HG02798 (cell line): ENCODE measurements around the gene PDE4B.
"Not testable (repeated sequence)": the region's sequence is repeated elsewhere in the genome, so short reads cannot be mapped to it uniquely, and the experiment has no call there.

Experiments
- ATAC-seq: cut with Tn5 transposase; IDR thresholded peaks from one replicate; pipeline ENCODE4 v1.9.1; 2021; ENCODE audit warnings: mild to moderate bottlenecking; ENCODE audit not compliant: unreplicated experiment, poor library complexity

Gene PDE4B

GRCh38 chr1:65948609-65949229 lies 156.0 kb downstream of the PDE4B start:
- no peak for ATAC-seq

GRCh38 chr1:65949230-65949626 lies 156.5 kb downstream of the PDE4B start:
- no peak for ATAC-seq

GRCh38 chr1:65949933-65950332 lies 157.2 kb downstream of the PDE4B start:
- no peak for ATAC-seq

DNA sequence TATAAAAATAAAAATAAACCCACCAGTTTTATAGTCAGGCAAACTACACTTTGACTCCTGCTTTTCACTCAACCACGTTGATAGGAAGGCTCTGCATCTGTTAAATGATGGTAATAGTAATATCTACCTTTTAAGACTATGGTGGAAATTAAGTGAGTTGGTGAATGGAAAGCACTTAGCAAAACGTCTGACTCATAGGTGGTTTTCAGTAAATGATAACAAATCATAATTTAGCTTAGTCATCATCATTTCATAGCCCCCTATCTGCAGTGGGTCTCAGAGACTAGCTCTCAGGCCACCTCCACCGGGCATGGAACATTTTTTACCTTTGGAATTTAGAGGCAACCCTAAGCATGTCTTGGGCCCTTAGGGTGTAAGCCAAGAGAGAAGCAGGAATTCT lies 160.0 kb downstream of the PDE4B start:
- ATAC-seq = no peak

DNA sequence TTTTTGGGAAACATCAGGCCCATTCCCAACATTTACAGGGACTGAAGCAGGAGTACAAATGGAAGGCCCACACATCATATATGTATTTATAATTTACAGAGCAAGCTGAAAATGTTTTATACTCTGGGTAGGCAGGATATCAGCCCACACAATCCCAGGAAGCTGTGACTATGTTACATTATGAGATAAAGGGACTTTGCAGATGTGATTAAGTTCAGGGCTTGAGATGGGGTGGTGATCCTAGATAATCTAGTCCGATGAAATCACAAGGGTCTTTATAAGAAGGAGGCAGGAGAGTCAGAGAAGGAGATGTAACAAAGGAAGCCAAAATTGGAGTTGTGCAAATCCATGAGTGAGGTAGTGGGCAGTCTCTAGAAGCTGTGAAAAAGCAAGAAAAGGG lies 160.5 kb downstream of the PDE4B start:
- ATAC-seq = no peak

DNA sequence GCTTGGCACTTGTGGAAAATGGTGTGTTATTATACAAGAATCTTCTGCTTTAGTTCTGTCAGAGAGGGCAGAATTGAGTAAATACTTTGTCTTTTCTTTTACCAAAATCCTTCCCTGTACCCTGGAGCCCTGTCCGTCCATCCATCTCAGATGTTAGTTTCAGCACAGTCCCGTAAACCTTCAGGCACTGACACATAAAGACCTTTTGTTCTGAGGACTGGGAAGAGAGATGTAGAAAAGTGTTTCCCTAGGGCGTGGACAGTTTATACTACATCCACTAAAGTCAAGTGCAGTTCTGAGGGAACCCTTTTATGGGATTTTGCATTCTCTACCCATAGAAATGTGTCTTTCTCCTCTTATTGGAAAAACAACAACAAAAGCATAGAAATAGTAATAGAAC lies 162.4 kb downstream of the PDE4B start:
- no peak for ATAC-seq

DNA sequence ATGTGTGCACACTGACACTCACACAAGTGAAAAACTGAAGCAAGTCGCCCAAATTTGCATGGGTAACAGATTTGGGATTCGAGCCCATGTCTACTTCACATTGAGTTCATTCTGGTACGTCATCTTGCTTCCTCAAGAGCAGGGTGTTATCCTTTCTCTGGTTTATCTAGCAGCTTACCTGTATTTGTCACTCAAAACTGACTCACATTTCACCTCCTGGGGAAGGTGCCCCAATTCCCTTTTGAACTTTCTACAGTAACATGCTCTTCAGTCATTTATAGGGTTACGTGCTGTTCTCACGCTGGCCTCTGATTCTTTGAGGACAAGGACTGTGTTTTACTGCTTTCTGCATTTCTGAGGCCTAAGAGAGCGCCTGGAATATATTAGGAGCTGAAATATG lies 162.8 kb downstream of the PDE4B start:
- ATAC-seq = no peak

GRCh38 chr1:65958561-65959350 lies 166.1 kb downstream of the PDE4B start:
- peak; percentile 84 for ATAC-seq

- no peak for ATAC-seq
Measured at GRCh38 chr1:65959896-65960567, 167.3 kb downstream of the PDE4B start.

DNA sequence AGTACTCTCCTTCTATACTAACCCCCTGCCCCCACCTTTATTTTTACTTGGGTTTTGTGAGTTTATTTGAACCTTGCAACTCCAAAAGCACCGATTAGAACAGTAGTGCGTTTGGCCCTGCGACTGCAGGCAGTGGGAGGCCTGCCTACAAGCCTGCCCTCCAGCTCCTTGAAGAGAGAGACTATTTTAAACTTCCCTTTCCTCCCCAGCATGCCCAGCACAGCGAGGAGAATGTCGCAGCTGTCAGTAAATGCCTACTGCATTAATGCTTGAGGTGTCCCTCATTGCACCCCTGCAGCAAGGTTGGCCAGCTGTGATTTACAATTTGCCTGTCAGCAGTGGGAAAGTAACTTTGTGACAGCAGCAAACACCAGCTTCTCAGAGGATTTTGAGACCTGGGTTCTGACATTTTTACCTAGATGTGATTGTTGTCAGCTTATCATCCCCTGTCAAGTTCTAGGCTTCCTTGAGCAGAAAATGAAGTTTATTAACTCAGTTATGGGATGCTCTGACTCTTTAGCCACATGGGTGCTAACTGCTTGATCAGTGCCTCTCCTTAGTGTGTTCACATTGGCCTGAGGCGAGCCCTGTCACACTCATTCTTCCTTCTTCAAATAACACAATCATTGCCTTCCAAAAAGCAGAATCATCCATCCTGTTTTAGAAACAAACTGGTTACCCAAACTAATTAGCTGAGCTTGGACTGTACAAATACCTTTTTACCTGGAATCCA lies 170.6 kb downstream of the PDE4B start:
- ATAC-seq = no peak

DNA sequence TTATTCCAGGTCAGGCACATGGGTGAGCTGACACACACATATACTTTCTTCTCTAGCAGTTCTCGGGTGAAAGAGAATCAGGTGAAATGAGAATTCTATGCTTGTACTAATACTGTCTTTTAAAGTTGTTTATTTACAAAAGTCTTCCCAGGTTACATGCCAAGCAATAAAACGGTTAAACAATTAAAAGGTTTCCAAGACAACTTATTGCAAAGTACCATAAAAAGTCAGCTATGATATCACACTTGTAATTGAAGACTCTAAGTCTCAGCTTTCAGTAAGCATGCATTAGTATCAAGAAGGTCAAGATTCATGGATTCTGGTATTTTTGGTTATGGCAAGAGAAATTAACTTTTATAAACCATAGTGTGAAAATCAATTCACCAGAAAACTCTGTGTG lies 171.4 kb downstream of the PDE4B start:
- ATAC-seq = no peak

- ATAC-seq = no peak
Measured at GRCh38 chr1:65965112-65965996, 172.7 kb downstream of the PDE4B start.

DNA sequence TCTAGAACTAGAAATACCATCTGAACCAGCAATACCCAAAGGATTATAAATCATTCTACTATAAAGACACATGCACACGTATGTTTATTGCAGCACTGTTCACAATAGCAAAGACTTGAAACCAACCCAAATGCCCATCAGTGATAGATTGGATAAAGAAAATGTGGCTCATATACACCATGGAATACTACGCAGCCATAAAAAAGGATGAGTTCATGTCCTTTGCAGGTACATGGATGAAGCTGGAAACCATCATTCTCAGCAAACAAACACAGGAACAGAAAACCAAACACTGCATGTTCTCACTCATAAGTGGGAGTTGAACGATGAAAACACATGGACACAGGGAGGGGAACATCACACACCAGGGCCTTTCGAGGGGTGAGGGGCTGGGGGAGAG lies 174.8 kb downstream of the PDE4B start:
- ATAC-seq = not testable (repeated sequence)

DNA sequence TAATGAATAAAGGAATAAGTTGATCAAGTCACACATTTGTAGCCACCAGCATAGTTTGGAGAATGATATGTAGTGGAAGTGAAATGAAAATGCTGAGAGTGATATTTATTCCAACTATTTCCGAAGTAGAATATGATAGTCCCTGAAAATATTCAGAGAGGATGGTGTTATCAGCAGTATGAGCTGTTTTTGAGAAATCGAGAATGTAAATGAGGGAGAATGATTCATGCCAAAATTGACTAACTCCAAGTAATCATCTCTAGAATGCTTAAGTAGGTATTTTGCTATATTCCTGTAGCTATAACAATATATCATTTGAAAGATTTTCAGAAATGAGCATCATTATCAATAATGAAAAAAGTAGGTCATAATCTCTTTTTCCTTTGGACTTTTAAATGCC lies 178.9 kb downstream of the PDE4B start:
- ATAC-seq = no peak

DNA sequence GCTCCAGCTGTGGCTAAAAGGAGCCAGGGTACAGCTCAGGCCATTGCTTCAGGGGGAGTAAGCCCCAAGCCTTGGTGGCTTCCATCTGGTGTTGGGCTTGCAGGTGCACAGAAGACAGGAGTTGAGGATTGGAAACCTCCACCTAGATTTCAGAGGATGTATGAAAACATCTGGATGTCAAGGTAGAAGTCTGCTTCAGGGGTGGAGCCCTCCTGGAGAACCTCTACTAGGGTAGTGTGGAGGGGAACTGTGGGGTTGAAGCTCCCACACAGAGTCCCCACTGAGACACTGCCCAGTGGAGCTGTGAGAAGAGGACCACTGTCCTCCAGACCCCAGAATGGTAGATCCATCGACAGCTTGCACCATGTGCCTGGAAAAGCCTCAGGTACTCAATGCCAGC lies 183.0 kb downstream of the PDE4B start:
- no peak for ATAC-seq

GRCh38 chr1:65979136-65980044 lies 186.7 kb downstream of the PDE4B start:
- ATAC-seq = no peak

- ATAC-seq = no peak
Measured at GRCh38 chr1:65980237-65980636, 187.5 kb downstream of the PDE4B start.

- ATAC-seq = no peak
Measured at GRCh38 chr1:65983500-65983899, 190.8 kb downstream of the PDE4B start.
